H1 (cell line): ENCODE measurements around the gene SCNN1G. TPM values are rescaled to one million over a fixed set of nuclear protein-coding genes. Genes with fewer than 3 reads are reported as not detected.

ENCODE experiments used
- CTCF ChIA-PET: fragments of 300-600 bp; sonication (Branson Sonifier 250); formaldehyde crosslinking; loops from one replicate; lab custom pipeline; 2021; ENCODE audit not compliant: partially characterized antibody; lab: Charles Lee
- POLR2A ChIA-PET: fragments of 300-600 bp; sonication (Branson Sonifier 250); formaldehyde crosslinking; loops from one replicate; lab custom pipeline; 2021; ENCODE audit warnings: inconsistent platforms; ENCODE audit not compliant: partially characterized antibody; lab: Charles Lee
- DNase-seq, 2 experiments: peaks; one replicate each; pipeline versions ENCODE4 v3.0.0 to v3.0.0-alpha.2; 2010 to 2022; ENCODE audit warnings: low spot score in 2 of 2, low read depth in 1 of 2, mixed read lengths in 1 of 2
- FAIRE-seq: peaks from 2 replicates; lab custom pipeline; 2011; peaks lifted over from hg19 to GRCh38; lab: Jason Lieb, UNC
- H2AFZ ChIP-seq: 2 replicates; pipeline ENCODE4 v1.8.1; 2012; ENCODE audit warnings: low read length, inconsistent platforms
- H2AK5ac ChIP-seq: 2 replicates; pipeline ENCODE4 v1.6.1; 2013; ENCODE audit warnings: low read depth, low read length
- H2BK120ac ChIP-seq: replicated peaks from 2 replicates; pipeline ENCODE3; 2013; ENCODE audit warnings: low read depth, low read length, inconsistent platforms
- H2BK12ac ChIP-seq: 2 replicates; pipeline ENCODE4 v1.6.1; 2013; ENCODE audit warnings: low read depth, low read length
- H2BK15ac ChIP-seq: 2 replicates; pipeline ENCODE4 v1.6.1; 2013; ENCODE audit warnings: low read length
- H2BK20ac ChIP-seq: 2 replicates; pipeline ENCODE4 v1.6.1; 2013; ENCODE audit warnings: low read length
- H2BK5ac ChIP-seq: 2 replicates; pipeline ENCODE4 v1.6.1; 2013; ENCODE audit warnings: low read depth, low read length
- H3K14ac ChIP-seq: 2 replicates; pipeline ENCODE4 v1.6.1; 2013; ENCODE audit warnings: inconsistent platforms; ENCODE audit not compliant: insufficient read length
- H3K18ac ChIP-seq: 2 replicates; pipeline ENCODE4 v1.6.1; 2013; ENCODE audit warnings: low read length; ENCODE audit errors: extremely low read depth
- H3K23ac ChIP-seq: 2 replicates; pipeline ENCODE4 v1.6.1; 2013; ENCODE audit warnings: inconsistent platforms; ENCODE audit not compliant: insufficient read length
- H3K23me2 ChIP-seq: 2 replicates; pipeline ENCODE4 v1.6.1; 2013; ENCODE audit warnings: low read depth, low read length
- H3K27ac ChIP-seq: 2 replicates; pipeline ENCODE4 v1.6.1; 2011; ENCODE audit warnings: low read depth, low read length, inconsistent platforms
- H3K27me3 ChIP-seq, 4 experiments: replicated peaks in 1 of 4; 1 replicate in 1 of 4; 2 replicates in 3 of 4; pipeline versions ENCODE4 v1.6.1 to v1.8.1; 2011 to 2013; ENCODE audit warnings: low read length in 3 of 4, mild to moderate bottlenecking in 3 of 4, inconsistent platforms in 2 of 4, mixed read lengths in 2 of 4, moderate library complexity in 1 of 4; ENCODE audit not compliant: control insufficient read depth in 3 of 4, insufficient read depth in 3 of 4; ENCODE audit errors: extremely low read depth in 1 of 4
- H3K36me3 ChIP-seq, 4 experiments: 2 replicates each; pipeline versions ENCODE4 v1.6.1 to v1.8.1; 2011 to 2013; ENCODE audit warnings: mild to moderate bottlenecking in 4 of 4, low read length in 3 of 4, moderate library complexity in 2 of 4, control low read depth in 1 of 4, inconsistent platforms in 1 of 4; ENCODE audit not compliant: insufficient read depth in 4 of 4, control insufficient read depth in 2 of 4
- H3K4ac ChIP-seq: replicated peaks from 2 replicates; pipeline ENCODE3; 2013; ENCODE audit warnings: low read length, low read depth, mixed read lengths, inconsistent platforms; ENCODE audit not compliant: insufficient read length
- H3K4me1 ChIP-seq, 4 experiments: replicated peaks in 1 of 4; 1 replicate in 1 of 4; 2 replicates in 3 of 4; pipeline versions ENCODE4 v1.6.1 to v1.8.1; 2011 to 2013; ENCODE audit warnings: low read length in 3 of 4, inconsistent platforms in 2 of 4, mixed read lengths in 1 of 4; ENCODE audit not compliant: insufficient read depth in 4 of 4, control insufficient read depth in 3 of 4
- H3K4me2 ChIP-seq, 2 experiments: 2 replicates each; pipeline versions ENCODE4 v1.6.1 to v1.8.1; 2011 to 2013; ENCODE audit warnings: low read depth in 2 of 2, low read length in 2 of 2, control low read depth in 1 of 2, inconsistent platforms in 1 of 2, mild to moderate bottlenecking in 1 of 2; ENCODE audit not compliant: insufficient read depth in 1 of 2
- H3K4me3 ChIP-seq, 4 experiments: fragments of 200-600, 300-600 bp in 1 of 4; sonication (generic), shearing (Covaris generic), sonication (Bioruptor Twin) in 1 of 4; 2 replicates each; pipeline versions ENCODE4 v1.5.1 to v1.8.1; 2011 to 2016; ENCODE audit warnings: low read length in 4 of 4, low read depth in 3 of 4, control low read depth in 2 of 4, inconsistent platforms in 2 of 4, mild to moderate bottlenecking in 2 of 4, mixed read lengths in 1 of 4, moderate library complexity in 1 of 4; ENCODE audit not compliant: insufficient read depth in 2 of 4; ENCODE audit errors: extremely low read depth in 1 of 4
- H3K56ac ChIP-seq: replicated peaks from 2 replicates; pipeline ENCODE3; 2013; ENCODE audit warnings: low read depth, mild to moderate bottlenecking, mixed read lengths, low read length, inconsistent platforms; ENCODE audit not compliant: insufficient read length
- H3K79me1 ChIP-seq: 2 replicates; pipeline ENCODE4 v1.6.1; 2013; ENCODE audit warnings: low read depth, low read length, control low read depth
- H3K79me2 ChIP-seq, 2 experiments: 2 replicates each; pipeline versions ENCODE4 v1.6.1 to v1.8.1; 2012 to 2013; ENCODE audit warnings: low read length in 2 of 2, mild to moderate bottlenecking in 2 of 2, inconsistent platforms in 1 of 2; ENCODE audit not compliant: insufficient read depth in 2 of 2, control insufficient read depth in 1 of 2
- H3K9ac ChIP-seq, 4 experiments: replicated peaks in 1 of 4; 1 replicate in 1 of 4; 2 replicates in 3 of 4; pipeline versions ENCODE4 v1.6.1 to v1.8.1; 2011 to 2013; ENCODE audit warnings: low read depth in 3 of 4, low read length in 3 of 4, control low read depth in 2 of 4, mild to moderate bottlenecking in 2 of 4, moderate library complexity in 2 of 4, inconsistent platforms in 1 of 4; ENCODE audit errors: extremely low read depth in 1 of 4
- H3K9me3 ChIP-seq, 2 experiments: 2 replicates each; pipeline versions ENCODE4 v1.6.1 to v1.8.1; 2012 to 2013; ENCODE audit warnings: mild to moderate bottlenecking in 2 of 2, moderate library complexity in 2 of 2, control low read depth in 1 of 2, inconsistent platforms in 1 of 2, low read depth in 1 of 2, low read length in 1 of 2, mixed read lengths in 1 of 2; ENCODE audit not compliant: insufficient read depth in 2 of 2
- H4K20me1 ChIP-seq, 2 experiments: replicated peaks in 1 of 2; 2 replicates each; pipeline versions ENCODE3 to v1.8.1; 2011 to 2013; ENCODE audit warnings: inconsistent platforms in 2 of 2, low read length in 2 of 2, mild to moderate bottlenecking in 1 of 2; ENCODE audit not compliant: insufficient read depth in 2 of 2, control insufficient read depth in 1 of 2
- H4K5ac ChIP-seq: 2 replicates; pipeline ENCODE4 v1.6.1; 2013; ENCODE audit warnings: low read length, low read depth, mixed read lengths, inconsistent platforms; ENCODE audit not compliant: insufficient read length
- H4K8ac ChIP-seq: 2 replicates; pipeline ENCODE4 v1.8.0; 2013; ENCODE audit warnings: mild to moderate bottlenecking, moderate library complexity, low read length, inconsistent platforms; ENCODE audit not compliant: insufficient read depth; ENCODE audit errors: extremely low read depth
- H4K91ac ChIP-seq: replicated peaks from 2 replicates; pipeline ENCODE3; 2013; ENCODE audit warnings: low read length, mixed read lengths, inconsistent platforms; ENCODE audit not compliant: insufficient read length
- BACH1 ChIP-seq: IDR thresholded peaks from 2 replicates; pipeline ENCODE4 v1.6.1; 2012; ENCODE audit warnings: low read length, improper control_type of control experiment
- POLR2A ChIP-seq, 2 experiments: IDR thresholded peaks; 1 replicate in 1 of 2; 2 replicates in 1 of 2; pipeline ENCODE4 v1.6.1; 2011; ENCODE audit warnings: low read depth in 2 of 2, low read length in 2 of 2, mild to moderate bottlenecking in 2 of 2; ENCODE audit errors: control extremely low read depth in 1 of 2
- WGBS, 2 experiments: shearing (Covaris generic) in 1 of 2; methylation state at CpG; one replicate each; pipeline versions ENCODE4 v1.1.6 to v1.1.7; 2013 to 2015; ENCODE audit warnings: low lambda C conversion rate in 2 of 2, mixed read lengths in 2 of 2, inconsistent platforms in 1 of 2, low coverage in 1 of 2, missing lambda C conversion rate in 1 of 2; ENCODE audit not compliant: insufficient replicate concordance in 2 of 2, insufficient coverage in 1 of 2, insufficient read length in 1 of 2; ENCODE audit errors: extremely low coverage in 1 of 2, missing lambda C conversion rate in 1 of 2; 5-methylcytosine and 5-hydroxymethylcytosine counted together
- polyA plus RNA-seq, 7 experiments: library from polyadenylated mRNA; depleted of rRNA in 3 of 7; stranded (reverse) in 5 of 7; unstranded in 2 of 7; fragments of >200 nt in 5 of 7; fragments of 200-250 nt in 2 of 7; gene quantifications; 1 replicate in 5 of 7; 2 replicates in 1 of 7; 4 replicates in 1 of 7; pipeline versions ENCODE4 v1.2.1 to v1.2.3, GENCODE V29; 2011 to 2013; ENCODE audit warnings: missing spikeins in 2 of 7, mixed read lengths in 2 of 7
- total RNA-seq: library from RNA; stranded (reverse); fragmentation: NEBNext Ultra II Directional; extraction: Animal tissue kit (Norgen Biotek cat#: 25700); gene quantifications from 2 replicates; pipeline ENCODE4 v1.2.1, GENCODE V29; 2021

Gene SCNN1G
- total and polyA plus RNA-seq, 2 of the 8 experiments (the other 6 are each of a cell fraction or from before 2014, with no cell fraction given), result 0.73 to 1.1 TPM

DNA sequence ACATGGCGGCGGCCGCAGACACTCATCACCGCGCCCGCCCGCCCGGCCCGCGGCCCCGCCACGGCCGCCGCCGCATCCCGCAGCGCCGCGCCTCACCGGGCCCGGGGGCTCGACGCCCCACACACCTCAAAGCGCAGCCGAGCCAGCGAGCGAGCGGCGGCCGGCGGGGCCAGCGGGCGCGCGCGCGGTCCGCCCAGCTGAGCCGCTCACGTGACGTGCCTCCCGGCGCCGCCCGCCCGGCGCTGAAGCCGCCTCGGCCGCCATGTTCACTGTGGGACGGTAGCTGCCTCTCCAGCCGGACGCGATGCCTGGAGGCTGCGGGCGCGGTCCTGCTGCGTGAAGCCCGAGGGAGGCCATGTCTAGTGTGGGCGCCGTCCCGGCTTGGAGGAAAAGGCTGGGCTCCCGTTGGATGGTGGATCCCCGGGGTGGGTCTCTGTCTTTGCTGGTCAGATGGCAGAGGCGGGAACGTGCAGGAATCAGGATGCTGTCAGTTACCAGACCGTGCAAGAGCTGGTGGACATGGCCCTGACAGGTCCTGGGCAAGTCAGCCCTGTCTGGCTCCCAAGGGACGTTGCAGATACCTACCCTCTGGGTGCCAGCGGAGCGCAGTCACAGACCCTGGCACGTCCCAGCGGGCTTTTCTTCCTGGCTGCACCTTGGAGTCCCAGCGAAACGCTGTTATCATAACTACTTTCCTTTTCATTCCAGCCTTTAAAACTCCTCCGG is 33.1 kb upstream of the SCNN1G start, which contains the start of gene USP31:
TSS of gene USP31 (minus strand) at position 186 of the 726 bp plus-strand sequence. CDS start at position 4, 182 bp downstream.
- H3K23ac ChIP-seq, result no peak within 1 kb of the TSS
- peak within 1 kb of the TSS; percentile 80; the same call in 1 of the 2 replicates for H4K8ac ChIP-seq
- H4K5ac ChIP-seq, result peak within 1 kb of the TSS; percentile 86
- H3K27me3 ChIP-seq, result peaks cover 0 to 3% (median 1%) of the 10 kb centered on the region in 4 experiments; a peak in 1 of 7 replicates
- H3K56ac ChIP-seq, result peak within 1 kb of the TSS; percentile 35
- H3K4me2 ChIP-seq, result peak within 1 kb of the TSS; percentile 86 to 90
- H3K23me2 ChIP-seq, result peaks cover 6% of the 10 kb centered on the region
- peak within 1 kb of the TSS; percentile 3 to 55 (median 42); a peak in 5 of 7 replicates for H3K9ac ChIP-seq
- H4K20me1 ChIP-seq, result peaks cover 0 to 8% of the 10 kb centered on the region in 2 experiments
- POLR2A ChIA-PET, result interaction anchor here (0.6 to 1.6 kb wide), 4 partner anchors 8 to 30 kb away, joined by 3 to 5 read pairs (median 4); no protein-coding TSS in a partner anchor
- H3K4ac ChIP-seq, result no peak within 1 kb of the TSS
- peak within 1 kb of the TSS; percentile 72 for H2BK120ac ChIP-seq
- H2BK20ac ChIP-seq, result no peak within 1 kb of the TSS
- CTCF ChIA-PET, result no interaction called here
- no peaks in the 10 kb centered on the region for H3K36me3 ChIP-seq
- H3K4me1 ChIP-seq, result peaks cover 4 to 14% (median 9%) of the 10 kb centered on the region in 4 experiments; a peak in 6 of 7 replicates
- H3K79me1 ChIP-seq, result peaks cover 5% of the 10 kb centered on the region
- peak within 1 kb of the TSS; percentile 83 for H3K18ac ChIP-seq
- FAIRE-seq (no peak), DNase-seq (peak; percentile 89 to 92)
- no peaks in the 10 kb centered on the region for H3K9me3 ChIP-seq
- H4K91ac ChIP-seq, result peak within 1 kb of the TSS; percentile 87
- peaks cover 6 to 35% of the 10 kb centered on the region in 2 experiments; a peak in 2 of 4 replicates for H3K79me2 ChIP-seq
- H3K14ac ChIP-seq, result no peak within 1 kb of the TSS
- peak within 1 kb of the TSS; percentile 73 to 92 (median 80) for H3K4me3 ChIP-seq
- peak within 1 kb of the TSS; percentile 6; the same call in 1 of the 2 replicates for H2BK15ac ChIP-seq
- peak within 1 kb of the TSS; percentile 92 for H2AFZ ChIP-seq
- H3K27ac ChIP-seq, result no peak within 1 kb of the TSS; the same call in 1 of the 2 replicates
- 4% methylated on average over 31 of the region's 75 CpGs; no CpG with 5 or more reads in 1 of the 2 experiments for WGBS, 2 experiments
- H2AK5ac ChIP-seq, result no peak within 1 kb of the TSS
- H2BK5ac ChIP-seq, result peak within 1 kb of the TSS; percentile 54; the same call in 1 of the 2 replicates
- no peak within 1 kb of the TSS for H2BK12ac ChIP-seq
- TF ChIP-seq POLR2A (IDR thresholded peaks at IDR 0.05; ENCODE audit: control extremely low read depth in 1 of 2, low read depth in 2 of 2, low read length in 2 of 2) (no peak), BACH1 (no peak)
